Ovary (tissue), 3 donors: Measurements from ENCODE around the gene SGO2.

Experiments used
- EP300 ChIP-seq: sonication (generic); formaldehyde crosslinking; IDR thresholded peaks from one replicate; pipeline ENCODE4 v1.6.1; 2017; ENCODE audit warnings: antibody characterized with exemption
- POLR2A ChIP-seq: fragments of 450-650 bp; IDR thresholded peaks from one replicate; pipeline ENCODE4 v1.6.1; 2017; ENCODE audit warnings: antibody characterized with exemption, mild to moderate bottlenecking, moderate library complexity
- TF ChIP-seq, protein P1 (sequence below), 3 donors: fragments of 450-650 bp in 2 of 3; fragments of 200-600 bp in 1 of 3; IDR thresholded peaks; one replicate each; pipeline versions ENCODE4 v1.5.1 to v1.8.0; 2016 to 2022; ENCODE audit warnings: antibody characterized with exemption in 3 of 3, mild to moderate bottlenecking in 1 of 3
- donor health status: DM: no; HTN: no; CAD: no.

DNA sequence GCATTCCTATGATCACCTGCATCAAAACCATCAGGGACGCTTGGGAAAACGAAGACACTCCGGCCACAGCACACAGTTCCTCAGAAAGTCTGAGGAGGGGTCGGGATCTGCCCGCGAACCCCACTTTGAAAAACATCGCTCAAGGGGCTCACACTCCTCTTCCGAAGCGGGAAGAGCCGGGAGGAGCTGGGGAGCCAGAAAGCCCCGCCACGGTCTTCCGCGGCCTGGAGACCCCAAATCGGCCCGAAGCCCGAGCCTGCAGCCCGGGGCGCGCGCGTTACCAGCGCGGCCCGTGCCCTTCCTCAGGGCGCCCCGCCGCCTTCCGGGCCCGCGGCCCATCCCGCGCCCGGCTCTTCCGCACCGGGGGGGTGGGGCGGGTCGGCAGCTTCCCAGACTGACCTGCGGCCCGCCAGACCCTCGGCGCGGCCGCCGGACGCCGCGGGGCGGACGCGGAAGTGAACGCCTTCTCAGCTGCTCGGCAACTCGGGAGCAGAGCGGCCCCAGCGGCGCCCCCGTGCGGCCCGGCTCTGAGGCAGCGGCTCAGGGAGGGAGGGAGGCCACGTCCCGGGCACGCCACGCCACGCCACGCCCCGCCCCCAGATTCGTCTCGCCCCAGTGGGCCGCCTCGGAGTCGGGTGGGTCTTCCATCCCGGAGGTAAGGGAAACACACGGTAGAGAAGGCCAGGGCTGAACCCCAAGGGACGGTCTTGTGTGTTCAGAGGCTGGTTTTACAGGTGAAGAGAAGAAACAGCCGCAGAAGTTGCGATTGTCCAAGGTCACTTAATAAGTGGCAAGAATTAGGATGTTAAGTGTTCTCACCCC lies 16.2 kb upstream of the SGO2 start, which contains the start of gene KCTD18:
- TF ChIP-seq, protein P1, sequence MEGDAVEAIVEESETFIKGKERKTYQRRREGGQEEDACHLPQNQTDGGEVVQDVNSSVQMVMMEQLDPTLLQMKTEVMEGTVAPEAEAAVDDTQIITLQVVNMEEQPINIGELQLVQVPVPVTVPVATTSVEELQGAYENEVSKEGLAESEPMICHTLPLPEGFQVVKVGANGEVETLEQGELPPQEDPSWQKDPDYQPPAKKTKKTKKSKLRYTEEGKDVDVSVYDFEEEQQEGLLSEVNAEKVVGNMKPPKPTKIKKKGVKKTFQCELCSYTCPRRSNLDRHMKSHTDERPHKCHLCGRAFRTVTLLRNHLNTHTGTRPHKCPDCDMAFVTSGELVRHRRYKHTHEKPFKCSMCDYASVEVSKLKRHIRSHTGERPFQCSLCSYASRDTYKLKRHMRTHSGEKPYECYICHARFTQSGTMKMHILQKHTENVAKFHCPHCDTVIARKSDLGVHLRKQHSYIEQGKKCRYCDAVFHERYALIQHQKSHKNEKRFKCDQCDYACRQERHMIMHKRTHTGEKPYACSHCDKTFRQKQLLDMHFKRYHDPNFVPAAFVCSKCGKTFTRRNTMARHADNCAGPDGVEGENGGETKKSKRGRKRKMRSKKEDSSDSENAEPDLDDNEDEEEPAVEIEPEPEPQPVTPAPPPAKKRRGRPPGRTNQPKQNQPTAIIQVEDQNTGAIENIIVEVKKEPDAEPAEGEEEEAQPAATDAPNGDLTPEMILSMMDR (IDR thresholded peaks at IDR 0.05), result peak; percentile 73 to 94 (median 89)
- TF ChIP-seq POLR2A (peak; percentile 82), EP300 (no peak)
